ENCODE results near the gene CBFA2T3.

Gene CBFA2T3

GRCh38 chr16:88914750-88915368, 62.1 kb downstream of the CBFA2T3 start:
- TF ChIP-seq TCF12 (IDR thresholded peaks at IDR 0.05; ENCODE audit: low read depth) (peak; percentile 69), TEAD4 (IDR thresholded peaks at IDR 0.05) (peak; percentile 66), EGR1 (IDR thresholded peaks at IDR 0.05) (peak; percentile 18), USF1 (IDR thresholded peaks at IDR 0.05) (no peak), MAX (IDR thresholded peaks at IDR 0.05) (peak; percentile 33; the same call in 1 of the 2 replicates), NFIC (IDR thresholded peaks at IDR 0.05) (peak; percentile 60)

GRCh38 chr16:88913870-88914269, 63.1 kb downstream of the CBFA2T3 start:
- no peak for TF ChIP-seq TAF1 (IDR thresholded peaks at IDR 0.05; ENCODE audit: low read depth)
- no peak for TF ChIP-seq USF1 (IDR thresholded peaks at IDR 0.05)
- TF ChIP-seq FOXM1 (IDR thresholded peaks at IDR 0.05; ENCODE audit: borderline replicate concordance, low read depth), result no peak
- no peak for TF ChIP-seq EGR1 (IDR thresholded peaks at IDR 0.05)
- no peak for TF ChIP-seq MAX (IDR thresholded peaks at IDR 0.05)
- TF ChIP-seq REST (IDR thresholded peaks at IDR 0.05; ENCODE audit: low read depth), result no peak
- no peak for TF ChIP-seq EP300 (IDR thresholded peaks at IDR 0.05; ENCODE audit: borderline replicate concordance)
- TF ChIP-seq NFIC (IDR thresholded peaks at IDR 0.05), result no peak
- TF ChIP-seq RAD21 (IDR thresholded peaks at IDR 0.05; ENCODE audit: low read depth), result no peak
- TF ChIP-seq YY1 (IDR thresholded peaks at IDR 0.05; ENCODE audit: low read depth), result no peak
- no peak for TF ChIP-seq CREB1 (IDR thresholded peaks at IDR 0.05; ENCODE audit: low read depth)
- no peak for TF ChIP-seq CEBPB (IDR thresholded peaks at IDR 0.05)
- TF ChIP-seq ZBTB7A (IDR thresholded peaks at IDR 0.05; ENCODE audit: low read depth), result no peak

GRCh38 chr16:88913001-88913612, 63.9 kb downstream of the CBFA2T3 start:
- no peak for TF ChIP-seq TEAD4 (IDR thresholded peaks at IDR 0.05)
- 0 out of 2 replicates have a peak, but pooled peaks have one; percentile 6 for TF ChIP-seq USF1 (IDR thresholded peaks at IDR 0.05)
- no peak for TF ChIP-seq TCF12 (IDR thresholded peaks at IDR 0.05; ENCODE audit: low read depth)
- no peak for TF ChIP-seq EP300 (IDR thresholded peaks at IDR 0.05; ENCODE audit: borderline replicate concordance)
- TF ChIP-seq YY1 (IDR thresholded peaks at IDR 0.05; ENCODE audit: low read depth), result no peak
- TF ChIP-seq EGR1 (IDR thresholded peaks at IDR 0.05), result no peak
- no peak for TF ChIP-seq TAF1 (IDR thresholded peaks at IDR 0.05; ENCODE audit: low read depth)
- TF ChIP-seq FOXM1 (IDR thresholded peaks at IDR 0.05; ENCODE audit: borderline replicate concordance, low read depth), result no peak
- TF ChIP-seq RAD21 (IDR thresholded peaks at IDR 0.05; ENCODE audit: low read depth), result no peak
- TF ChIP-seq ZBTB7A (IDR thresholded peaks at IDR 0.05; ENCODE audit: low read depth), result peak; percentile 38; the same call in 1 of the 2 replicates

GRCh38 chr16:88912556-88912955, 64.5 kb downstream of the CBFA2T3 start:
- TF ChIP-seq TCF12 (IDR thresholded peaks at IDR 0.05; ENCODE audit: low read depth) (peak; percentile 28; the same call in 1 of the 2 replicates), USF1 (IDR thresholded peaks at IDR 0.05) (no peak), TEAD4 (IDR thresholded peaks at IDR 0.05) (peak; percentile 27; the same call in 1 of the 2 replicates), ZBTB7A (IDR thresholded peaks at IDR 0.05; ENCODE audit: low read depth) (no peak)

GRCh38 chr16:88911946-88912310, 65.1 kb downstream of the CBFA2T3 start:
- TF ChIP-seq MAX (IDR thresholded peaks at IDR 0.05) (no peak), USF1 (IDR thresholded peaks at IDR 0.05) (no peak), CREB1 (IDR thresholded peaks at IDR 0.05; ENCODE audit: low read depth) (no peak), NFIC (IDR thresholded peaks at IDR 0.05) (no peak)

- TF ChIP-seq ZBTB7A (IDR thresholded peaks at IDR 0.05; ENCODE audit: low read depth) (no peak), USF1 (IDR thresholded peaks at IDR 0.05) (no peak)
Measured at GRCh38 chr16:88911136-88911945, 65.7 kb downstream of the CBFA2T3 start.
